Measurements from ENCODE around the gene NFKBIE.

- TF ChIP-seq, protein P1, sequence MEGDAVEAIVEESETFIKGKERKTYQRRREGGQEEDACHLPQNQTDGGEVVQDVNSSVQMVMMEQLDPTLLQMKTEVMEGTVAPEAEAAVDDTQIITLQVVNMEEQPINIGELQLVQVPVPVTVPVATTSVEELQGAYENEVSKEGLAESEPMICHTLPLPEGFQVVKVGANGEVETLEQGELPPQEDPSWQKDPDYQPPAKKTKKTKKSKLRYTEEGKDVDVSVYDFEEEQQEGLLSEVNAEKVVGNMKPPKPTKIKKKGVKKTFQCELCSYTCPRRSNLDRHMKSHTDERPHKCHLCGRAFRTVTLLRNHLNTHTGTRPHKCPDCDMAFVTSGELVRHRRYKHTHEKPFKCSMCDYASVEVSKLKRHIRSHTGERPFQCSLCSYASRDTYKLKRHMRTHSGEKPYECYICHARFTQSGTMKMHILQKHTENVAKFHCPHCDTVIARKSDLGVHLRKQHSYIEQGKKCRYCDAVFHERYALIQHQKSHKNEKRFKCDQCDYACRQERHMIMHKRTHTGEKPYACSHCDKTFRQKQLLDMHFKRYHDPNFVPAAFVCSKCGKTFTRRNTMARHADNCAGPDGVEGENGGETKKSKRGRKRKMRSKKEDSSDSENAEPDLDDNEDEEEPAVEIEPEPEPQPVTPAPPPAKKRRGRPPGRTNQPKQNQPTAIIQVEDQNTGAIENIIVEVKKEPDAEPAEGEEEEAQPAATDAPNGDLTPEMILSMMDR (IDR thresholded peaks at IDR 0.05), result no peak
- TF ChIP-seq POLR2A (IDR thresholded peaks at IDR 0.05), result no peak
Observed at GRCh38 chr6:44248579-44248978, 16.8 kb downstream of the NFKBIE start.
